Lower leg skin (tissue), 3 donors: ENCODE results near the gene C1orf167.

Experiments
- CTCF ChIP-seq, 3 donors: fragments of 450-650 bp; IDR thresholded peaks; one replicate each; pipeline ENCODE4 v1.5.1; 2016; ENCODE audit warnings: antibody characterized with exemption in 3 of 3, mild to moderate bottlenecking in 3 of 3, moderate library complexity in 2 of 3
- POLR2A ChIP-seq, 2 donors: fragments of 450-650 bp; IDR thresholded peaks; one replicate each; pipeline ENCODE4 v1.6.1; 2016 to 2017; ENCODE audit warnings: antibody characterized with exemption in 2 of 2, mild to moderate bottlenecking in 1 of 2, moderate library complexity in 1 of 2

- TF ChIP-seq CTCF (IDR thresholded peaks at IDR 0.05) (no peak), POLR2A (IDR thresholded peaks at IDR 0.05) (no peak)
Measured at GRCh38 chr1:11728126-11728806, 33.7 kb upstream of the C1orf167 start.
